Measurements from ENCODE around the gene PDS5B. TPM values are rescaled to one million over a fixed set of nuclear protein-coding genes. Genes with fewer than 3 reads are reported as not detected.

PDS5B gene
- total RNA-seq, 1 donor from 2014 or later, result 49.0 TPM

GRCh38 chr13:32791545-32792172, 205.4 kb downstream of the PDS5B start:
- Mint-ChIP-seq H3K27me3 (ENCODE audit: low read depth) (no peaks in the 10 kb centered on the region), H3K27ac (ENCODE audit: unreplicated experiment) (peak overlapping the region; percentile 50)
- no peak for DNase-seq (ENCODE audit: low spot score)

GRCh38 chr13:32796754-32797153, 210.5 kb downstream of the PDS5B start:
- H3K4me1 Mint-ChIP-seq (ENCODE audit: low read depth), result peaks cover 3% of the 10 kb centered on the region
- TF ChIP-seq CTCF (IDR thresholded peaks at IDR 0.05), result no peak
- H3K4me3 Mint-ChIP-seq (ENCODE audit: unreplicated experiment), result no peak overlapping the region
- H3K27ac Mint-ChIP-seq (ENCODE audit: unreplicated experiment), result no peak overlapping the region
- H3K36me3 Mint-ChIP-seq (ENCODE audit: low read depth), result no peaks in the 10 kb centered on the region
- no peak for DNase-seq (ENCODE audit: low spot score)
- H3K27me3 Mint-ChIP-seq (ENCODE audit: low read depth), result no peaks in the 10 kb centered on the region
- peaks cover 11% of the 10 kb centered on the region for H3K9me3 Mint-ChIP-seq (ENCODE audit: low read depth)

More at GRCh38 chr13:32791545-32792172, 205.4 kb downstream of the PDS5B start:
- H3K36me3 Mint-ChIP-seq (ENCODE audit: low read depth), result peaks cover 3% of the 10 kb centered on the region
- no peaks in the 10 kb centered on the region for H3K9me3 Mint-ChIP-seq (ENCODE audit: low read depth)
- H3K4me3 Mint-ChIP-seq (ENCODE audit: unreplicated experiment), result no peak overlapping the region
- peaks cover 8% of the 10 kb centered on the region for H3K4me1 Mint-ChIP-seq (ENCODE audit: low read depth)
- TF ChIP-seq CTCF (IDR thresholded peaks at IDR 0.05), result no peak

GRCh38 chr13:32802159-32802558, 215.9 kb downstream of the PDS5B start:
- Mint-ChIP-seq H3K4me1 (ENCODE audit: low read depth) (peaks cover 5% of the 10 kb centered on the region), H3K27me3 (ENCODE audit: low read depth) (no peaks in the 10 kb centered on the region), H3K36me3 (ENCODE audit: low read depth) (no peaks in the 10 kb centered on the region), H3K4me3 (ENCODE audit: unreplicated experiment) (no peak overlapping the region), H3K9me3 (ENCODE audit: low read depth) (peaks cover 18% of the 10 kb centered on the region), H3K27ac (ENCODE audit: unreplicated experiment) (no peak overlapping the region)
- no peak for DNase-seq (ENCODE audit: low spot score)
- TF ChIP-seq CTCF (IDR thresholded peaks at IDR 0.05), result no peak

- Mint-ChIP-seq H3K4me3 (ENCODE audit: unreplicated experiment) (no peak overlapping the region), H3K27me3 (ENCODE audit: low read depth) (no peaks in the 10 kb centered on the region), H3K27ac (ENCODE audit: unreplicated experiment) (no peak overlapping the region), H3K4me1 (ENCODE audit: low read depth) (peaks cover 5% of the 10 kb centered on the region), H3K36me3 (ENCODE audit: low read depth) (no peaks in the 10 kb centered on the region), H3K9me3 (ENCODE audit: low read depth) (peaks cover 20% of the 10 kb centered on the region)
- no peak for TF ChIP-seq CTCF (IDR thresholded peaks at IDR 0.05)
- DNase-seq (ENCODE audit: low spot score), result no peak
Measured at GRCh38 chr13:32804673-32805230, 218.5 kb downstream of the PDS5B start.

GRCh38 chr13:32811297-32811800, 225.1 kb downstream of the PDS5B start:
- peaks cover 4% of the 10 kb centered on the region for H3K4me1 Mint-ChIP-seq (ENCODE audit: low read depth)
- no peaks in the 10 kb centered on the region for H3K27me3 Mint-ChIP-seq (ENCODE audit: low read depth)
- H3K4me3 Mint-ChIP-seq (ENCODE audit: unreplicated experiment), result no peak overlapping the region
- peaks cover 2% of the 10 kb centered on the region for H3K36me3 Mint-ChIP-seq (ENCODE audit: low read depth)
- DNase-seq (ENCODE audit: low spot score), result peak; percentile 46
- H3K27ac Mint-ChIP-seq (ENCODE audit: unreplicated experiment), result no peak overlapping the region
- H3K9me3 Mint-ChIP-seq (ENCODE audit: low read depth), result peaks cover 21% of the 10 kb centered on the region
- no peak for TF ChIP-seq CTCF (IDR thresholded peaks at IDR 0.05)
